Left lobe of liver (tissue), 2 donors: Measurements from ENCODE around the gene ZNF593. TPM values are rescaled to one million over a fixed set of nuclear protein-coding genes. Genes with fewer than 3 reads are reported as not detected.

Experiments
- ATAC-seq: fragments of 200-7000 bp; cut with Tn5 transposase; one replicate; pipeline ENCODE4 v1.9.1; 2020; ENCODE audit warnings: mild to moderate bottlenecking, moderate library complexity
- DNase-seq: peaks from one replicate; pipeline ENCODE4 v3.0.0-alpha.2; 2020; ENCODE audit warnings: low spot score
- total RNA-seq: library from RNA; stranded (reverse); gene quantifications from one replicate; pipeline ENCODE4 v1.2.1, GENCODE V29; 2021
- donor health status: DM: no; HTN: no; CAD: no; lungs with moderate emphysema.
- donor health status: DM: no; HTN: yes; CAD: no.

Gene ZNF593
- 23.7 TPM for total RNA-seq

GRCh38 chr1:26169669-26170471 lies at the start of gene ZNF593:
ZNF593 (plus strand) TSS chr1:26169908; CDS start chr1:26169984, 76 bp downstream.
- DNase-seq: peak; percentile 92
- ATAC-seq: peak; percentile 97

GRCh38 chr1:26121854-26122773 lies 47.6 kb upstream of the ZNF593 start:
- ATAC-seq (no peak), DNase-seq (peak; percentile 3)

GRCh38 chr1:26122988-26123973 lies 46.4 kb upstream of the ZNF593 start:
- ATAC-seq (no peak), DNase-seq (peak; percentile 11)

- ATAC-seq (peak; percentile 60), DNase-seq (no peak)
Measured at GRCh38 chr1:26124418-26125331, 45.0 kb upstream of the ZNF593 start.

GRCh38 chr1:26125382-26125781 lies 44.3 kb upstream of the ZNF593 start:
- DNase-seq (no peak), ATAC-seq (no peak)

GRCh38 chr1:26125946-26126320 lies 43.8 kb upstream of the ZNF593 start:
- no peak for DNase-seq
- no peak for ATAC-seq

- ATAC-seq: peak; percentile 39
- peak; percentile 36 for DNase-seq
Measured at GRCh38 chr1:26126321-26127084, 43.2 kb upstream of the ZNF593 start.

GRCh38 chr1:26127235-26128163 lies 42.2 kb upstream of the ZNF593 start:
- DNase-seq: peak; percentile 33
- no peak for ATAC-seq

GRCh38 chr1:26129778-26130177 lies 39.9 kb upstream of the ZNF593 start:
- no peak for DNase-seq
- no peak for ATAC-seq

- DNase-seq (no peak), ATAC-seq (no peak)
Measured at GRCh38 chr1:26130695-26131094, 39.0 kb upstream of the ZNF593 start.

- ATAC-seq (no peak), DNase-seq (peak; percentile 11)
Measured at GRCh38 chr1:26132128-26132833, 37.4 kb upstream of the ZNF593 start.

- ATAC-seq (no peak), DNase-seq (peak; percentile 21)
Measured at GRCh38 chr1:26132834-26133167, 36.9 kb upstream of the ZNF593 start.

- ATAC-seq (no peak), DNase-seq (no peak)
Measured at GRCh38 chr1:26134466-26134865, 35.2 kb upstream of the ZNF593 start.

- ATAC-seq: no peak
- DNase-seq: peak; percentile 5
Measured at GRCh38 chr1:26138974-26139558, 30.6 kb upstream of the ZNF593 start.

- ATAC-seq (no peak), DNase-seq (no peak)
Measured at GRCh38 chr1:26142159-26142558, 27.5 kb upstream of the ZNF593 start.

GRCh38 chr1:26145041-26145959 lies 24.4 kb upstream of the ZNF593 start:
- DNase-seq (peak; percentile 77), ATAC-seq (peak; percentile 100)
